ENCODE data around the gene PPP4R4. TPM values are rescaled to one million over a fixed set of nuclear protein-coding genes. Genes with fewer than 3 reads are reported as not detected.

The PPP4R4 gene
- total RNA-seq, 1 experiment from 2014 or later = 3.9 TPM

DNA sequence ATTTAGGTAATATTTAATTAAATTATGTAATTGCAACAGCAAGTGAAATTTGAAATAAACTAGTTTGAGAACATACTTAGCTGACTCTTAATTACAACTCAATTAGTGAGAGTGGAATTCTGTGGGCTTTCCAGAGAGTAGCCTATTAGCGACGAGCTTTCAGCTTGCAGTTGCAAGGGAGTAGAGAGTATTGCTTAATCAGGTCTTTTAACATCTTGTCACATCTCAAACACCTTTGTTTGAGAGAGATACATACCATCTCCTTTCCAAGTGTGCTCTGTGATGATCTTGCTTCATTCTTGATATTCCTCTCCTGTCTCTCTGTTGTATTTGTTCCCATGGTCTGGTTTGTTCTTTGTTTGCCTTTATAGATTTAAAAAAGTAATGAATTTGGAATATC lies 7.7 kb downstream of the PPP4R4 start:
- Histone ChIP-seq H3K4me2 (ENCODE audit: insufficient read depth, insufficient read length, low read length) (no peak overlapping the region), H4K5ac (ENCODE audit: insufficient read length, low read depth, low read length) (no peak overlapping the region), H2BK15ac (ENCODE audit: low read depth, low read length) (no peak overlapping the region), H2BK12ac (ENCODE audit: insufficient read length, low read depth, low read length) (no peak overlapping the region), H3K9me3 (ENCODE audit: control insufficient read depth, low read depth, low read length) (no peaks in the 10 kb centered on the region), H3K23me2 (ENCODE audit: insufficient read length, low read depth, low read length, poor library complexity, severe bottlenecking) (no peaks in the 10 kb centered on the region), H2BK5ac (ENCODE audit: insufficient read length, low read length) (no peak overlapping the region), H4K20me1 (ENCODE audit: control insufficient read depth, insufficient read depth, insufficient read length) (no peaks in the 10 kb centered on the region), H3K56ac (ENCODE audit: insufficient read length, low read depth, low read length) (no peak overlapping the region), H3K4me1 (ENCODE audit: insufficient read depth, low read length) (no peaks in the 10 kb centered on the region; the same call in 1 of the 2 replicates), H3K4ac (ENCODE audit: low read depth, low read length) (no peak overlapping the region), H2BK120ac (ENCODE audit: low read depth, low read length, poor library complexity, severe bottlenecking) (no peak overlapping the region), H3K27me3 (ENCODE audit: insufficient read depth, low read length) (no peaks in the 10 kb centered on the region), H2BK20ac (ENCODE audit: low read depth, low read length, poor library complexity, severe bottlenecking) (no peak overlapping the region), H4K8ac (replicated peaks; ENCODE audit: insufficient read length, low read depth, low read length) (no peak overlapping the region), H3K9ac (ENCODE audit: extremely low read depth, insufficient read length, low read length) (no peak overlapping the region), H3K79me1 (ENCODE audit: insufficient read depth, low read depth, low read length, poor library complexity, severe bottlenecking) (no peaks in the 10 kb centered on the region), H3K23ac (ENCODE audit: insufficient read length, low read depth, low read length) (no peak overlapping the region), H3T11ph (ENCODE audit: low read length) (no peak overlapping the region), H4K91ac (ENCODE audit: insufficient read length, low read depth, low read length) (no peak overlapping the region), H3K14ac (ENCODE audit: insufficient read depth, low read length) (no peak overlapping the region), H3K27ac (ENCODE audit: insufficient read length, low read depth, low read length) (no peak overlapping the region), H3K79me2 (ENCODE audit: insufficient read depth, low read length) (no peaks in the 10 kb centered on the region), H2AK5ac (ENCODE audit: insufficient read length, low read length) (no peak overlapping the region), H3K18ac (ENCODE audit: insufficient read length, low read depth, low read length) (no peak overlapping the region), H2AFZ (ENCODE audit: low read length) (no peak overlapping the region)
- H3K27me3 Mint-ChIP-seq (ENCODE audit: low read depth) = peaks cover 4% of the 10 kb centered on the region
- no peak for DNase-seq
- H3K27ac Mint-ChIP-seq = no peak overlapping the region
- H3K4me1 Mint-ChIP-seq = peaks cover 20 to 23% of the 10 kb centered on the region in 2 experiments
- WGBS (ENCODE audit: extremely low coverage, insufficient read length, low lambda C conversion rate) = no CpG with 5 or more reads among the region's 2 CpGs
- H3K4me3 Mint-ChIP-seq = no peak overlapping the region
- peaks cover 0 to 3% (median 0%) of the 10 kb centered on the region in 3 experiments; a peak in 1 of 7 replicates for H3K36me3 Mint-ChIP-seq (ENCODE audit: insufficient read depth in 1 of 3, low read depth in 3 of 3)
- TF ChIP-seq, protein P1, sequence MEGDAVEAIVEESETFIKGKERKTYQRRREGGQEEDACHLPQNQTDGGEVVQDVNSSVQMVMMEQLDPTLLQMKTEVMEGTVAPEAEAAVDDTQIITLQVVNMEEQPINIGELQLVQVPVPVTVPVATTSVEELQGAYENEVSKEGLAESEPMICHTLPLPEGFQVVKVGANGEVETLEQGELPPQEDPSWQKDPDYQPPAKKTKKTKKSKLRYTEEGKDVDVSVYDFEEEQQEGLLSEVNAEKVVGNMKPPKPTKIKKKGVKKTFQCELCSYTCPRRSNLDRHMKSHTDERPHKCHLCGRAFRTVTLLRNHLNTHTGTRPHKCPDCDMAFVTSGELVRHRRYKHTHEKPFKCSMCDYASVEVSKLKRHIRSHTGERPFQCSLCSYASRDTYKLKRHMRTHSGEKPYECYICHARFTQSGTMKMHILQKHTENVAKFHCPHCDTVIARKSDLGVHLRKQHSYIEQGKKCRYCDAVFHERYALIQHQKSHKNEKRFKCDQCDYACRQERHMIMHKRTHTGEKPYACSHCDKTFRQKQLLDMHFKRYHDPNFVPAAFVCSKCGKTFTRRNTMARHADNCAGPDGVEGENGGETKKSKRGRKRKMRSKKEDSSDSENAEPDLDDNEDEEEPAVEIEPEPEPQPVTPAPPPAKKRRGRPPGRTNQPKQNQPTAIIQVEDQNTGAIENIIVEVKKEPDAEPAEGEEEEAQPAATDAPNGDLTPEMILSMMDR (conservative IDR thresholded peaks at IDR 0.05) = no peak
- no peaks in the 10 kb centered on the region for H3K9me3 Mint-ChIP-seq
